HEK293 (cell line): ENCODE data around the gene CD300LG.

Experiments
- CTCF ChIA-PET: fragments of 350-600 bp; formaldehyde crosslinking; extraction: SDS; loops from one replicate; lab custom pipeline; 2021; ENCODE audit warnings: antibody characterized with exemption; lab: Yijun Ruan, JAX
- POLR2A ChIA-PET: fragments of 300-600 bp; formaldehyde crosslinking; extraction: SDS; loops from one replicate; lab custom pipeline; 2020; ENCODE audit warnings: antibody characterized with exemption, inconsistent platforms; lab: Yijun Ruan, JAX
- H3K27ac ChIP-seq: fragments of 200-500 bp; sonication (Bioruptor generic); 2 replicates; pipeline ENCODE4 v1.5.1; 2014; ENCODE audit warnings: low read depth, low read length, control low read depth, inconsistent platforms; ENCODE audit errors: extremely low read depth
- H3K36me3 ChIP-seq, 2 experiments: fragments of 200-500 bp in 1 of 2; sonication (Bioruptor generic) in 1 of 2; 1 replicate in 1 of 2; 2 replicates in 1 of 2; pipeline ENCODE4 v1.5.1; 2014 to 2017; ENCODE audit warnings: inconsistent platforms in 2 of 2, low read length in 2 of 2; ENCODE audit not compliant: control insufficient read depth in 2 of 2, insufficient read depth in 1 of 2
- H3K4me1 ChIP-seq: fragments of 200-500 bp; sonication (Bioruptor generic); 2 replicates; pipeline ENCODE4 v1.5.1; 2014; ENCODE audit warnings: mild to moderate bottlenecking, low read length, inconsistent platforms; ENCODE audit not compliant: control insufficient read depth, insufficient read depth
- H3K4me3 ChIP-seq: 2 replicates; pipeline ENCODE4 v1.5.1; 2011; ENCODE audit warnings: low read depth, mild to moderate bottlenecking, control low read depth, low read length, moderate library complexity
- H3K9me3 ChIP-seq: fragments of 200-500 bp; sonication (Bioruptor generic); 2 replicates; pipeline ENCODE4 v1.5.1; 2014; ENCODE audit warnings: low read depth, low read length, inconsistent platforms; ENCODE audit not compliant: control insufficient read depth, insufficient read depth
- BCL11B ChIP-seq: fragments of 450-650 bp; formaldehyde crosslinking; IDR thresholded peaks from 2 replicates; pipeline ENCODE4 v1.5.1; 2016; ENCODE audit warnings: low read depth, missing biosample characterization, missing genetic modification characterization
- FEZF1 ChIP-seq: fragments of 450-650 bp; formaldehyde crosslinking; IDR thresholded peaks from 2 replicates; pipeline ENCODE4 v1.5.1; 2016; ENCODE audit warnings: missing biosample characterization, missing genetic modification characterization
- GFI1B ChIP-seq: fragments of 450-650 bp; formaldehyde crosslinking; IDR thresholded peaks from 2 replicates; pipeline ENCODE4 v1.5.1; 2016; ENCODE audit warnings: missing biosample characterization, missing genetic modification characterization
- GLI2 ChIP-seq: fragments of 450-650 bp; formaldehyde crosslinking; IDR thresholded peaks from 2 replicates; pipeline ENCODE4; 2017; ENCODE audit warnings: missing biosample characterization, missing genetic modification characterization, low read depth, borderline replicate concordance
- KLF10 ChIP-seq: fragments of 450-650 bp; IDR thresholded peaks from 2 replicates; pipeline ENCODE4 v1.5.1; 2018; ENCODE audit warnings: missing biosample characterization, mild to moderate bottlenecking, missing genetic modification characterization
- REPIN1 ChIP-seq: fragments of 450-650 bp; formaldehyde crosslinking; IDR thresholded peaks from 2 replicates; pipeline ENCODE4 v1.5.1; 2017; ENCODE audit warnings: missing biosample characterization, missing genetic modification characterization, low read depth
- SP2 ChIP-seq: fragments of 450-650 bp; formaldehyde crosslinking; IDR thresholded peaks from 2 replicates; pipeline ENCODE4 v1.5.1; 2016; ENCODE audit warnings: missing biosample characterization, missing genetic modification characterization
- ZNF121 ChIP-seq: fragments of 450-650 bp; formaldehyde crosslinking; IDR thresholded peaks from 2 replicates; pipeline ENCODE4 v1.5.1; 2016; ENCODE audit warnings: missing biosample characterization, missing genetic modification characterization
- ZNF157 ChIP-seq: fragments of 450-650 bp; formaldehyde crosslinking; IDR thresholded peaks from 2 replicates; pipeline ENCODE4 v1.5.1; 2016; ENCODE audit warnings: missing biosample characterization, missing genetic modification characterization
- ZNF169 ChIP-seq: fragments of 450-650 bp; formaldehyde crosslinking; IDR thresholded peaks from 2 replicates; pipeline ENCODE4 v1.5.1; 2016; ENCODE audit warnings: missing biosample characterization, missing genetic modification characterization
- ZNF202 ChIP-seq: fragments of 450-650 bp; formaldehyde crosslinking; IDR thresholded peaks from 2 replicates; pipeline ENCODE4 v1.5.1; 2016; ENCODE audit warnings: missing biosample characterization, missing genetic modification characterization, borderline replicate concordance
- ZNF302 ChIP-seq: fragments of 450-650 bp; formaldehyde crosslinking; IDR thresholded peaks from 2 replicates; pipeline ENCODE4 v1.5.1; 2016; ENCODE audit warnings: missing biosample characterization, missing genetic modification characterization, low read depth
- ZNF341 ChIP-seq: fragments of 450-650 bp; formaldehyde crosslinking; IDR thresholded peaks from 2 replicates; pipeline ENCODE4; 2016; ENCODE audit warnings: low read depth, missing biosample characterization, missing genetic modification characterization
- ZNF362 ChIP-seq: fragments of 450-650 bp; formaldehyde crosslinking; IDR thresholded peaks from 2 replicates; pipeline ENCODE4 v1.5.1; 2016; ENCODE audit warnings: missing biosample characterization, missing genetic modification characterization
- ZNF37A ChIP-seq: fragments of 450-650 bp; IDR thresholded peaks from 2 replicates; pipeline ENCODE4 v1.5.1; 2018; ENCODE audit warnings: missing biosample characterization, missing genetic modification characterization
- ZNF449 ChIP-seq: fragments of 450-650 bp; formaldehyde crosslinking; IDR thresholded peaks from 2 replicates; pipeline ENCODE4 v1.5.1; 2017; ENCODE audit warnings: missing biosample characterization, mild to moderate bottlenecking, missing genetic modification characterization, moderate library complexity
- ZNF48 ChIP-seq: fragments of 450-650 bp; formaldehyde crosslinking; IDR thresholded peaks from 2 replicates; pipeline ENCODE4 v1.5.1; 2016; ENCODE audit warnings: missing biosample characterization, missing genetic modification characterization
- ZNF544 ChIP-seq: fragments of 450-650 bp; formaldehyde crosslinking; IDR thresholded peaks from 2 replicates; pipeline ENCODE4 v1.5.0; 2017; ENCODE audit warnings: missing biosample characterization, missing genetic modification characterization
- ZNF548 ChIP-seq: fragments of 450-650 bp; formaldehyde crosslinking; IDR thresholded peaks from 2 replicates; pipeline ENCODE4 v1.5.1; 2016; ENCODE audit warnings: missing biosample characterization, missing genetic modification characterization
- ZNF596 ChIP-seq: fragments of 450-650 bp; IDR thresholded peaks from 2 replicates; pipeline ENCODE4 v1.5.0; 2018; ENCODE audit warnings: missing biosample characterization, mild to moderate bottlenecking, missing genetic modification characterization, moderate library complexity
- ZNF76 ChIP-seq: fragments of 450-650 bp; formaldehyde crosslinking; IDR thresholded peaks from 2 replicates; pipeline ENCODE4; 2016; ENCODE audit warnings: low read depth, missing biosample characterization, missing genetic modification characterization, borderline replicate concordance
- ZNF777 ChIP-seq: fragments of 450-650 bp; formaldehyde crosslinking; IDR thresholded peaks from 2 replicates; pipeline ENCODE4 v1.5.1; 2017; ENCODE audit warnings: missing biosample characterization, missing genetic modification characterization, borderline replicate concordance
- TF ChIP-seq, protein P1 (sequence below): fragments of 450-650 bp; formaldehyde crosslinking; IDR thresholded peaks from 2 replicates; pipeline ENCODE4 v1.5.1; 2016; ENCODE audit warnings: missing biosample characterization, missing genetic modification characterization
- TF ChIP-seq, protein P2 (sequence below): fragments of 450-650 bp; formaldehyde crosslinking; optimal IDR thresholded peaks from 2 replicates; pipeline ENCODE3; 2016; ENCODE audit warnings: missing biosample characterization, mild to moderate bottlenecking, missing genetic modification characterization
- TF ChIP-seq, protein P3 (sequence below): fragments of 450-650 bp; IDR thresholded peaks from 2 replicates; pipeline ENCODE4 v1.5.1; 2018; ENCODE audit warnings: missing biosample characterization, missing genetic modification characterization

Gene CD300LG

DNA sequence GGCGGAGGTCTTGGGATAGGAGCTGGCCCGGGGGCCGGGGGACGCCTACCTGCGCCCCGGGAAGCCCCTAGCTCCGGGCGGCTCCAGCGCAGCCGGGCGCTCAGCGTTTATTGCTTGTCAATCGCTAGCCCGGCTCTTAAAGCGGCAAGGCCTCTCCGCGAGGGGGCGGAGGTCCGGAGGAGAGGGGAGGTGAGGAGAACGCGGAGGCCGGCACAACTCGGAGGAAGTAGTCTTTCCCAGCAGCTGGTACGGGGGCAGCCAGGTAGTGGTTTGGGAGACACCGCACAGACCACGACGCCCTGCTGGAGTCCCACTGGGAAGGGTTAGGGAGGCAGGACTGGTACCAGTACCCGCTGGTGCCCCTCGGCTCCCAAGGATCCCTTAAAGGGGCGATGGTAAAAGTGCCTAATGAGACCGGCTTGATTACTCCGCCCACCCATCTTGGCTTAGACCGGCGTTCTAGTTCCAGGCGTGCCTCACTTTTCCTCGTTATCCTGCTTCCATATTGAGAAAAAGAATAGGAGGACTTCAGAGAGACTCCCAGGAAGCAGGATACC, 60.5 kb downstream of the CD300LG start, which contains the start of gene MPP2 (continued):
- TF ChIP-seq, protein P1, sequence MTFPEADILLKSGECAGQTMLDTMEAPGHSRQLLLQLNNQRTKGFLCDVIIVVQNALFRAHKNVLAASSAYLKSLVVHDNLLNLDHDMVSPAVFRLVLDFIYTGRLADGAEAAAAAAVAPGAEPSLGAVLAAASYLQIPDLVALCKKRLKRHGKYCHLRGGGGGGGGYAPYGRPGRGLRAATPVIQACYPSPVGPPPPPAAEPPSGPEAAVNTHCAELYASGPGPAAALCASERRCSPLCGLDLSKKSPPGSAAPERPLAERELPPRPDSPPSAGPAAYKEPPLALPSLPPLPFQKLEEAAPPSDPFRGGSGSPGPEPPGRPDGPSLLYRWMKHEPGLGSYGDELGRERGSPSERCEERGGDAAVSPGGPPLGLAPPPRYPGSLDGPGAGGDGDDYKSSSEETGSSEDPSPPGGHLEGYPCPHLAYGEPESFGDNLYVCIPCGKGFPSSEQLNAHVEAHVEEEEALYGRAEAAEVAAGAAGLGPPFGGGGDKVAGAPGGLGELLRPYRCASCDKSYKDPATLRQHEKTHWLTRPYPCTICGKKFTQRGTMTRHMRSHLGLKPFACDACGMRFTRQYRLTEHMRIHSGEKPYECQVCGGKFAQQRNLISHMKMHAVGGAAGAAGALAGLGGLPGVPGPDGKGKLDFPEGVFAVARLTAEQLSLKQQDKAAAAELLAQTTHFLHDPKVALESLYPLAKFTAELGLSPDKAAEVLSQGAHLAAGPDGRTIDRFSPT, result peak; percentile 95
- TF ChIP-seq ZNF341 (tag by site-specific recombination), result peak; percentile 84
- no peak for TF ChIP-seq GFI1B (tag by site-specific recombination)

GRCh38 chr17:43907998-43908721, 61.2 kb downstream of the CD300LG start:
- Histone ChIP-seq H3K4me1 (peaks cover 12% of the 10 kb centered on the region; the same call in 1 of the 2 replicates), H3K9me3 (no peaks in the 10 kb centered on the region), H3K36me3 (no peaks in the 10 kb centered on the region), H3K27ac (peak overlapping the region; percentile 51; the same call in 1 of the 2 replicates), H3K4me3 (no peak overlapping the region)
- CTCF ChIA-PET, result interaction anchor here (0.6 to 5.6 kb wide), 20 partner anchors 8 to 178 kb away, joined by 3 to 53 read pairs (median 8); partner anchors contain the start of gene PPY
- POLR2A ChIA-PET, result interaction anchor here (1.2 kb wide), 3 partner anchors 10 to 22 kb away, joined by 3 to 4 read pairs (median 3); no protein-coding TSS in a partner anchor
- no peak for TF ChIP-seq ZNF302 (tag by site-specific recombination)
- TF ChIP-seq ZNF37A (tag by site-specific recombination), result no peak
- TF ChIP-seq, protein P2, sequence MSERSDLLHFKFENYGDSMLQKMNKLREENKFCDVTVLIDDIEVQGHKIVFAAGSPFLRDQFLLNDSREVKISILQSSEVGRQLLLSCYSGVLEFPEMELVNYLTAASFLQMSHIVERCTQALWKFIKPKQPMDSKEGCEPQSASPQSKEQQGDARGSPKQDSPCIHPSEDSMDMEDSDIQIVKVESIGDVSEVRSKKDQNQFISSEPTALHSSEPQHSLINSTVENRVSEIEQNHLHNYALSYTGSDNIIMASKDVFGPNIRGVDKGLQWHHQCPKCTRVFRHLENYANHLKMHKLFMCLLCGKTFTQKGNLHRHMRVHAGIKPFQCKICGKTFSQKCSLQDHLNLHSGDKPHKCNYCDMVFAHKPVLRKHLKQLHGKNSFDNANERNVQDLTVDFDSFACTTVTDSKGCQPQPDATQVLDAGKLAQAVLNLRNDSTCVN (tag by site-specific recombination), result peak; percentile 16
- no peak for TF ChIP-seq FEZF1 (tag by site-specific recombination)
- TF ChIP-seq GLI2 (tag by site-specific recombination), result no peak
- TF ChIP-seq KLF10 (tag by site-specific recombination), result peak; percentile 94
- TF ChIP-seq ZNF121 (tag by site-specific recombination), result peak; percentile 100
- TF ChIP-seq ZNF449 (tag by site-specific recombination), result peak; percentile 39; the same call in 1 of the 2 replicates
- no peak for TF ChIP-seq ZNF544
- TF ChIP-seq ZNF76, result no peak
- TF ChIP-seq, protein P1, result peak; percentile 42; the same call in 1 of the 2 replicates
- TF ChIP-seq ZNF777 (tag by site-specific recombination), result no peak
- TF ChIP-seq SP2 (tag by site-specific recombination), result peak; percentile 62
- TF ChIP-seq ZNF48, result no peak
- TF ChIP-seq, protein P3, sequence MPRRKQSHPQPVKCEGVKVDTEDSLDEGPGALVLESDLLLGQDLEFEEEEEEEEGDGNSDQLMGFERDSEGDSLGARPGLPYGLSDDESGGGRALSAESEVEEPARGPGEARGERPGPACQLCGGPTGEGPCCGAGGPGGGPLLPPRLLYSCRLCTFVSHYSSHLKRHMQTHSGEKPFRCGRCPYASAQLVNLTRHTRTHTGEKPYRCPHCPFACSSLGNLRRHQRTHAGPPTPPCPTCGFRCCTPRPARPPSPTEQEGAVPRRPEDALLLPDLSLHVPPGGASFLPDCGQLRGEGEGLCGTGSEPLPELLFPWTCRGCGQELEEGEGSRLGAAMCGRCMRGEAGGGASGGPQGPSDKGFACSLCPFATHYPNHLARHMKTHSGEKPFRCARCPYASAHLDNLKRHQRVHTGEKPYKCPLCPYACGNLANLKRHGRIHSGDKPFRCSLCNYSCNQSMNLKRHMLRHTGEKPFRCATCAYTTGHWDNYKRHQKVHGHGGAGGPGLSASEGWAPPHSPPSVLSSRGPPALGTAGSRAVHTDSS (tag by site-specific recombination), result no peak
- no peak for TF ChIP-seq BCL11B (tag by site-specific recombination)
- no peak for TF ChIP-seq ZNF169 (tag by site-specific recombination)
- TF ChIP-seq ZNF548 (tag by site-specific recombination), result no peak
- no peak for TF ChIP-seq ZNF202 (tag by site-specific recombination)
- no peak for TF ChIP-seq ZNF596 (tag by site-specific recombination)
- no peak for TF ChIP-seq REPIN1 (tag by site-specific recombination)
- no peak for TF ChIP-seq ZNF157 (tag by site-specific recombination)
- no peak for TF ChIP-seq ZNF362 (tag by site-specific recombination)
